NOMO-1 treated with DMSO at 0.1 percent for 48 hours (cell line): Measurements from ENCODE around the gene NOS1AP.
"Not testable (repeated sequence)": the region's sequence is repeated elsewhere in the genome, so short reads cannot be mapped to it uniquely, and the experiment has no call there.

Source experiments
- DNase-seq: peaks from one replicate; lab custom pipeline; 2025; ENCODE audit not compliant: unreplicated experiment; lab: John Stamatoyannopoulos, UW

NOS1AP gene

GRCh38 chr1:162165528-162165927, 96.0 kb downstream of the NOS1AP start:
- DNase-seq, result no peak

DNA sequence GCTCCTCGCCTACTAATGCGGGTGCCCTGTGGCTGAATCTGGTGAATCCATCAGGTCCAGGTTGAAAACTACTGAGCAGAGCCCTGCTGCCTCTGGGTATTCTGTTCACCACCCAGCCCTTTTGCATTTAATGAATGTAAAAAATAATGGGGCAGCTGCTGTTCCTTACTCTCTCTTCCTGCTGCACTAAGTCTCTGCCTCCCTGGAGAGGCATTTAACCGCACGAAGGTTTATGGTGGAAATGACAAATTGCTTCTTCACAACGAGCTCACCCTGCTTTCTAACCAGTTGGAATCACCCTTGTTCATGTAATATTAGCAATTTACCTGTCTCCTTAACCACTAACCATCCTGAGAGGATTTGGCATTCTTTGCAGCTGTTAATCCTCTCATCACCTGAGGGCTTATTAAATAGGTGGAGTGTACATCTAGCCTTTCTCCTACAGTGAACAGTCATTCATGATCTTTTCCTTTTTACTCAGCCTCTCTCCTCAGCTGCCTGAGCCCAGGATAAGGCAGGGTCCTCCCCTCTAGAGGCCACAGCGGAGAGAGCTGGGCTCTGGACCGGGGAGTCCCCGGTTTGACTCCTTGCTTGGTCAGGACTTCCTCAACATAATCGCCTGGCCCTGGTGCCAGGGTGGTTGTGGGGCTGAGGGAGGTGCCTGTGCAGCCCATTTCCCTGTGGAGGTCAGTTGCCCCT, 97.6 kb downstream of the NOS1AP start:
- DNase-seq, result no peak

DNA sequence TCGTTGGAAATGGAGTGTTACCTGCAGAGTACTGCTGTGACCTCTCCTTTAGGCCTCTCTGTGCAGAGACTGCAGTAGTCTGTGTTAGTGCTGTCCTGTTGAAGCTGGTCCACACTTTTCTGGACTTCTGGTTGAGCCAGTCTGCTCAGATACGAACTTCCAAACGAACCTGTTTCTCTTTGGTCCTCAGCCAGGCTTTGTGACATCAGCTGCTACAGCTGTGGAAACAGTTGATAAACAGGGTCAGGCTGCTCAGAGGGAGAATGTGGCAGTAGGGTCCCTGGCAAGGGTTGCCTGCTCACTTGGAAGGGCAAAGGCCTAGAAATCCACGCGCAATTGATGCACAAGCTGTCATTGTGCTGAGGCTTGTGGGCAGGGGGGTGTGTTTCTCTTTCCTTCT, 98.8 kb downstream of the NOS1AP start:
- DNase-seq, result no peak

- no peak for DNase-seq
These were observed 99.7 kb downstream of the NOS1AP start for GRCh38 chr1:162169031-162169790.

- DNase-seq, result no peak
These were observed 101.6 kb downstream of the NOS1AP start for GRCh38 chr1:162171111-162171510.

- DNase-seq, result no peak
These were observed 103.0 kb downstream of the NOS1AP start for GRCh38 chr1:162172311-162173102.

- DNase-seq, result not testable (repeated sequence)
These were observed 104.1 kb downstream of the NOS1AP start for GRCh38 chr1:162173607-162174006.

DNA sequence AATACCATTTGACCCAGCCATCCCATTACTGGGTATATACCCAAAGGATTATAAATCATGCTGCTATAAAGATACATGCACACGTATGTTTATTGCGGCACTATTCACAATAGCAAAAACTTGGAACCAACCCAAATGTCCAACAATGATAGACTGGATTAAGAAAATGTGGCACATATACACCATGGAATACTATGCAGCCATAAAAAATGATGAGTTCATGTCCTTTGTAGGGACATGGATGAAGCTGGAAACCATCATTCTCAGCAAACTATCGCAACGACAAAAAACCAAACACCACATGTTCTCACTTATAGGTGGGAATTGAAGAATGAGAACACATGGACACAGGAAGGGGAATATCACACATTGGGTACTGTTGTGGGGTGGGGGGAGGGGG, 104.5 kb downstream of the NOS1AP start:
- not testable (repeated sequence) for DNase-seq

DNA sequence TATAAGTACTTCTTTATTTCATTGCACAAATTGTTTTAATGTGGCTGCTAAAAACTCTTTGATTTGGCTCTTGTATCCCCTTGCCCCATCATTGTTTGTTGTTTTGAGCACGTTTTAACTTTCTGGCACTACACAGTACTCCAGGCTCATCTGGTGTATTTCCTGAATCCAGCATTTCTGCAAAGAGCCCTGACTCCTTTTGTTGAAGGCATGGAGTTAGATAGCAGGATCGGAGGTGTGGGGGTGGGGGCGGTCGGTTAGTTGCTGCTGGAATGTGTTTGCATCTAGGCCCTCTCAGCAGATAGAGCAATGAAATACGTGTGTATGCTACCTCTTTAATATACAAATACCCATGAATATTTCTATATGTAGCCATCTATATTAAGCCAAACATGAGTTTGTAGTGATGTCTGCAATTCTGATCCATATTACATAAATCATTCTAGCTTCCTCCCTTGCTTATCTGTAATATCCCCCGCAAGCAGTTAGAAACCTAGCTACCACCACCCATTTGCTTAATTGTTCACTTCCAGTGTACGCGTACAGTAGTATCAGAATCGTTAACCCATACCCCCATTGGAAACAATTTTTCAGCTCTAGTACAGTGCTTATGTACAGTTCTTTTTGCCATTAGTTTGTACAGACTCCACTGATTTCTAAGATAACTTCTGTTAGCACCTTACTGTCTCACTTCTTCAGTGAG, 106.0 kb downstream of the NOS1AP start:
- DNase-seq, result no peak

DNA sequence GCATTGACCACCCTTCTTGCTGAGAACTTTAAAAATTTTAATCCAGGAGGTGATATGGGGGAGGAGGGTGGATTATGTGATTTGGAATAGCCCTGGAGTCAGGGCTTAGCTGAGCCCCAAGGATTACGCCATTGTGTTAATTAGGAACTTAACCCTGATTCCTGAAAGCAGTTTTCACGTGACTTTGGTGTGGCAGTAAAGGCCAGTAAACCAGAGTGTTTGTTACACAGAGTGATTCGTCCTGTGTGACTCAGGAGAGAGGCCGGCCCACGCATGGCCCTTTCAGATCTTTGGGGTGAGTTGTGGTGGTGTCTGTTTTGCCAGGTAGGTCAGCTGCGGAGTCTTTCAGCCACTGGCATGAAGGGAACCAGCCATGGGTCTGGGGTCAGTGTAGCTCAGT, 107.6 kb downstream of the NOS1AP start:
- peak; percentile 11 for DNase-seq

DNA sequence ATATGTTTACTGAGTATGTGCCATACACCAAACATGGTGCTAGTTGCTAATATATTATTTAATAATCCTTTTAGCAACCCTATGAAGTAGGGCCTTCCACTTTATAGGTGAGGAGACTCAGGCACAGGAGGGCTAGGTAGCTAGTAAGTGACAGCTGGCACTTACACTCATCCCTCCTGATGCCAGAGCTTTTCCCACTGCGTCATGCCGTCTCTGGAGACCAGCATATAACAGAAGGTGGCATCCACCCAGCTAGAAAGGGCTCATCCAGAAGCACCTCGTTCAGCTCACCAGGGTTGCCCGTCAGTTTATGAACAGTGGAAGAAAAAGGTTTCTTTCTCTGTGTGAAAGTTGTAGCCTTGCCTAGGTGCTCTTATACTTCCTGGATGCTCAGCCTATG, 108.9 kb downstream of the NOS1AP start:
- DNase-seq, result no peak

- no peak for DNase-seq
These were observed 109.6 kb downstream of the NOS1AP start for GRCh38 chr1:162179121-162179520.

- no peak for DNase-seq
These were observed 111.3 kb downstream of the NOS1AP start for GRCh38 chr1:162180813-162181212.

GRCh38 chr1:162182090-162182489, 112.6 kb downstream of the NOS1AP start:
- no peak for DNase-seq

DNA sequence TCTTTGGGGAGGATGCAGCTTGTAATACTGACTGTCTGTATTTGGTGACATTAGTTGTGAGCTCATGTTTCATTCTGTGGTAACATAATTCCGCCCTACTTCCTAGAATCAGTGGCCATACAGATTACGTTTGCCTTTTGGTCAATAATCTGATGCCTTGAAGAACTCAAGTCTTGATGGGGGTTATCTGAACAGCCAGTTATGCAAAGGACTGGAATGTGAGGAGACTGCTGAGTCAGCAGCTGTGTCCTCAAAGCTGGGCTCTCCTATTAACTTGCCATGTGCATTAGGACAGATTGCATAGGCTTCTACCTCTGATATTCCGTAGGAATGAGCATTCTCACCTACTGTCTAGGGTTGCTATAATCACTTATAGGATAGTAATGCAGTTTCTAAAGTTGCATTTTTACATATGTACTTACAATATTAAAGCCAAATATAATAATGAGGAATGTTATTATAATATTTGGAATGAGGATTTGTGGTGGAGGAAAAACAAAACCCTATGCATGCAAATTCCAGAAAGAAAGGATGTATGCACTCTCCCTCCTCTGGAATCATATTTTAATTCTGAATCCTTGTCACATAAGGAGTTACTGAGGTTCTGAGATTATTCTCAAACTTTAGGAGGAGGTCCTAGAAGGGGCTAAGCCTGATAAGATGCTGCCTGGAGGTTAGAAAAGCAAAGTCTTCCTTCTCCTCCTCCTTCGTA, 116.0 kb downstream of the NOS1AP start:
- DNase-seq, result no peak

- no peak for DNase-seq
These were observed 116.5 kb downstream of the NOS1AP start for GRCh38 chr1:162186026-162186374.

- DNase-seq, result no peak
These were observed 116.9 kb downstream of the NOS1AP start for GRCh38 chr1:162186406-162186805.

- DNase-seq, result no peak
These were observed 118.3 kb downstream of the NOS1AP start for GRCh38 chr1:162187687-162188276.

- DNase-seq, result no peak
These were observed 119.9 kb downstream of the NOS1AP start for GRCh38 chr1:162189345-162189744.
